GM12872 (cell line): Measurements from ENCODE around the gene WNT3A.

Experiments used
- CTCF ChIP-seq: IDR thresholded peaks from 3 replicates; pipeline ENCODE4 v1.5.1; 2011; ENCODE audit warnings: low read depth, mild to moderate bottlenecking, low read length, moderate library complexity; ENCODE audit not compliant: insufficient read depth

The WNT3A gene

GRCh38 chr1:227996187-227996950 lies 10.4 kb upstream of the WNT3A start:
- TF ChIP-seq CTCF = no peak

- TF ChIP-seq CTCF = no peak
Measured at GRCh38 chr1:227998374-227999055, 8.3 kb upstream of the WNT3A start.

DNA sequence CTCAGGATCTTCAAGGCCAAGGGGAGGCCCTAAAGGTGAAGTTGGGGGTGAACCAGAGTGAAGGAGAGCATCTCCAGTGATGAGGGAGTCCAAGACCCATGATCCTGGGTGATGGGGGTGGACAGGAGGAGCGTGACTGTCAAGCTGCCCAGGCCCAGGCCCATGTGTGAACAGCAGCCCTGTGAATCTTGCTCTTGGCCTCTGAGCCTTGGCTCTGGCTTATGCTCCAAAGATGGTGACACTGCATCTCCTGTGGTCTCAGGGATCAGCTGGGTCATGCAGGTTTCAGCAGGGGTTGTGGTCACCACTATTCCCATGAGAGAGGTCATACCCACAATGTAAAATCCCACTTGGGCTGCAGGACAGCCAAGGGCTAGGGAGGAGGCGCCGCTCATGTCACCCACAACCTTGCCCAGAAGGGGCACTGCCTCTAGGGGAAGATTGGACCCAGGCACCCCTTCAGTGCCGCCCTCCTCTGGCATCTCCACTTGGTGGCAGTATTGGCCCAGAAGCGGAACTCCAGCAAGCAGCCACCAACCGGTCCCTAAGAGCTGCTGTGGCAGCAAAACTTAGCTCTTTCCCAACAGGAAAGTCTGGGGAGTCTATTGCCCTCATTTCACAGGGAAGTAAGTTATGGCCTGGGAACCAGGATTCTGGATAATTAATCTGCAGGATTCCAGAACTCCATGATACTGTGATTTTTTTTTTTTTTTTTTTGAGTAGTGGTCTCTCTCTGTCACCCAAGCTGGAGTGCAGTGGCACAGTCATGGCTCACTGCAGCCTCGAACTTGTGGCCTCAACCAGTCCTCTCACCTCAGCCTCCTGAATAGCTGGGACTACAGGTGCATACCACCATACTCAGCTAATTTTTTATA lies 7.5 kb upstream of the WNT3A start:
- peak; percentile 96 for TF ChIP-seq CTCF

DNA sequence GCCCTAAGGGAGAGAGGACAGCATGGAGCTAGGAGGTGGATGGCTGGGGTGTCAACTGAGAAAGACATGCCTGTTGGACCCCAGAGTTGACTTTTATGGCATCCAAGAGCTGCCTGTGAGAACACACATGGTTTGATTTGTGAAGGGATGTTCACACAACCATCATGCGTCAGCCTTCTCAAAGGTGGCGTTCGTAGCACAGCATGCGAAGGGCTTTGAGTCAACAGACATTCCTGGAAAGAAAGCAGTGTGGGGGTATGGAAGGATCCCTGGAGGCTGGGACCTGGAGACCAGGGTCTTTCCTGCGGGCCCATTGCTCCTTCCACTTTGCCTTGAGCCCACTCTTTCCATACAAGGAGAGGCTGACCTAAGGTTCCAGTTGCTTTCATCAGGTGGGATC lies 6.4 kb upstream of the WNT3A start:
- no peak for TF ChIP-seq CTCF

- TF ChIP-seq CTCF = no peak
Measured at GRCh38 chr1:228000836-228001563, 5.8 kb upstream of the WNT3A start.

- TF ChIP-seq CTCF = no peak
Measured at GRCh38 chr1:228001738-228002535, 4.9 kb upstream of the WNT3A start.
